Nephron progenitor cell (in vitro differentiated cells): ENCODE data around the gene TMTC2.
A peak's percentile ranks its signal among the peaks of the same experiment; 100 is the strongest.

Experiments used
- DNase-seq: peaks from one replicate; pipeline ENCODE4 v3.0.0; 2021
- H3K27ac Mint-ChIP-seq: 2 replicates; pipeline ENCODE4 v1.8.0; 2021; ENCODE audit warnings: mild to moderate bottlenecking, moderate library complexity, mixed read lengths
- H3K27me3 Mint-ChIP-seq: 2 replicates; pipeline ENCODE4 v1.8.0; 2021; ENCODE audit warnings: mild to moderate bottlenecking, low read depth, mixed read lengths; ENCODE audit not compliant: poor library complexity
- H3K36me3 Mint-ChIP-seq: 2 replicates; pipeline ENCODE4 v1.8.0; 2021; ENCODE audit warnings: low read depth, mixed read lengths
- H3K4me1 Mint-ChIP-seq: 2 replicates; pipeline ENCODE4 v1.8.0; 2021; ENCODE audit warnings: mixed read lengths
- H3K4me3 Mint-ChIP-seq: 2 replicates; pipeline ENCODE4 v1.8.0; 2021; ENCODE audit warnings: mild to moderate bottlenecking, moderate library complexity, mixed read lengths
- H3K9me3 Mint-ChIP-seq: 2 replicates; pipeline ENCODE4 v1.8.0; 2021; ENCODE audit warnings: mild to moderate bottlenecking, moderate library complexity, mixed read lengths
- TF ChIP-seq, protein P1 (sequence below): fragments of 200-600 bp; sonication (generic); IDR thresholded peaks from 2 replicates; pipeline ENCODE4 v1.5.0; 2021; ENCODE audit warnings: antibody characterized with exemption

Gene TMTC2

DNA sequence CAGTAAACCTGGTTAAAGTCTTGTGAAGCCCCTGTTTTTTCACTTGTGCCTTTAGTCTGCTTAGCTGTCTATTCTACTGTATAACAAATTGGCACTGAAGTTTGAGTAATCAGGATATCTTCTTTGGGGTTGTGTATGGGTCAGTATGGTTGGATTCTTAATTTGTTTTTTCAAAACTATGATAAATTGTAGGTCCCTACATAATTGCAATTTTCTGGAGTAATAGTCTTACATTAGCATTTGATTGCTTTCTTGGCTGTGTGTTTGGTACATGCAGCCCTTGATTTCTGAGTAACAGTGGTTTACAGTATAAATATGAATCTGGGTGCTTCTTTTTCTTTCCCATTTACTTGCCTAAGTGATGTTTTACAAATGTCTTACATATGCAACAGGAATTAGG, 186.6 kb downstream of the TMTC2 start:
- no peak for DNase-seq
- TF ChIP-seq, protein P1, sequence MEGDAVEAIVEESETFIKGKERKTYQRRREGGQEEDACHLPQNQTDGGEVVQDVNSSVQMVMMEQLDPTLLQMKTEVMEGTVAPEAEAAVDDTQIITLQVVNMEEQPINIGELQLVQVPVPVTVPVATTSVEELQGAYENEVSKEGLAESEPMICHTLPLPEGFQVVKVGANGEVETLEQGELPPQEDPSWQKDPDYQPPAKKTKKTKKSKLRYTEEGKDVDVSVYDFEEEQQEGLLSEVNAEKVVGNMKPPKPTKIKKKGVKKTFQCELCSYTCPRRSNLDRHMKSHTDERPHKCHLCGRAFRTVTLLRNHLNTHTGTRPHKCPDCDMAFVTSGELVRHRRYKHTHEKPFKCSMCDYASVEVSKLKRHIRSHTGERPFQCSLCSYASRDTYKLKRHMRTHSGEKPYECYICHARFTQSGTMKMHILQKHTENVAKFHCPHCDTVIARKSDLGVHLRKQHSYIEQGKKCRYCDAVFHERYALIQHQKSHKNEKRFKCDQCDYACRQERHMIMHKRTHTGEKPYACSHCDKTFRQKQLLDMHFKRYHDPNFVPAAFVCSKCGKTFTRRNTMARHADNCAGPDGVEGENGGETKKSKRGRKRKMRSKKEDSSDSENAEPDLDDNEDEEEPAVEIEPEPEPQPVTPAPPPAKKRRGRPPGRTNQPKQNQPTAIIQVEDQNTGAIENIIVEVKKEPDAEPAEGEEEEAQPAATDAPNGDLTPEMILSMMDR = no peak
- Mint-ChIP-seq H3K4me1 (peaks cover 35% of the 10 kb centered on the region), H3K4me3 (no peak overlapping the region), H3K36me3 (no peaks in the 10 kb centered on the region), H3K27me3 (peaks cover 4% of the 10 kb centered on the region), H3K27ac (no peak overlapping the region), H3K9me3 (no peaks in the 10 kb centered on the region)

- Mint-ChIP-seq H3K27ac (no peak overlapping the region), H3K27me3 (peaks cover 4% of the 10 kb centered on the region), H3K36me3 (no peaks in the 10 kb centered on the region), H3K4me1 (peaks cover 33% of the 10 kb centered on the region), H3K9me3 (no peaks in the 10 kb centered on the region), H3K4me3 (no peak overlapping the region)
- DNase-seq = no peak
- TF ChIP-seq, protein P1 = no peak
Observed at GRCh38 chr12:82873951-82874350, 187.2 kb downstream of the TMTC2 start.

DNA sequence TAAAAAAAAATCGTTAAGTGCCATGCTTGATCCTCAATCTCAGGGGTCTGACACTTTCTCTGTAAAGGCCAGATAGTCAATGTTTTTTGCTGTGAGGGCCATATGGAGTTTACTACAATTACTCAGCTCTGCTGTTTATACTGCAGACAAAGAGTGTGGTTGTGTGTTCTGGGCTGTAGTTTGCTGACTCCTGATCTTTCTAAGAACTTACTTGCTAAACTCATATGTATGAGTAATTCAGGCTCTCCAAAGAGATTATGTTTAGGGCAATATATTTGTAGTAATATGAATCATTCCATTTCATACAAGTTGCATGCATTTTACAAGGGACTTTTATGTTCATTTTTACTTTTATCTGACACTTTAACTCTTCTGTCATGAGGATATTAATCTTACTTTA, 188.2 kb downstream of the TMTC2 start:
- no peak overlapping the region for H3K27ac Mint-ChIP-seq
- peaks cover 4% of the 10 kb centered on the region for H3K27me3 Mint-ChIP-seq
- no peaks in the 10 kb centered on the region for H3K9me3 Mint-ChIP-seq
- no peak overlapping the region for H3K4me3 Mint-ChIP-seq
- H3K36me3 Mint-ChIP-seq = no peaks in the 10 kb centered on the region
- DNase-seq = no peak
- TF ChIP-seq, protein P1 = no peak
- peaks cover 29% of the 10 kb centered on the region for H3K4me1 Mint-ChIP-seq

DNA sequence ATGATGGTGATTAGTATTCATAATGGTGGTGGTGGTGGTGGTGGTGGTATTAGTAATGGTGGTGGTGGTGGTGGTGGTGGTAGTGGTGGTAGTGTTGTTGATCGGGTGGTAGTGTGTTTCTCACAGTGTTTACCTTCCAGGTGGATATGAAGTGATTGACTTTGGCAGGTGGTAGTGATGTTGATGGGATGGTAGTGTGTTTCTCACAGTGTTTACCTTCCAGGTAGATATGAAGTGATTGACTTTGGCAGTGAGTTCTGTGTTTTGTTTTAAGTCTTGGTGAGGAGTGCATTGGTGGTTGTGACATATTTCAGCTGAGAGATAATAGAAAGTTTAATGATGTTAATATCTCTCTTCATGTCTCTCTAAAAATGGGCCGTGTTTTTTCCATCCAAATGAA, 189.4 kb downstream of the TMTC2 start:
- Mint-ChIP-seq H3K4me3 (no peak overlapping the region), H3K9me3 (no peaks in the 10 kb centered on the region), H3K4me1 (peaks cover 18% of the 10 kb centered on the region), H3K36me3 (no peaks in the 10 kb centered on the region), H3K27ac (no peak overlapping the region), H3K27me3 (peaks cover 4% of the 10 kb centered on the region)
- TF ChIP-seq, protein P1 = no peak
- no peak for DNase-seq

DNA sequence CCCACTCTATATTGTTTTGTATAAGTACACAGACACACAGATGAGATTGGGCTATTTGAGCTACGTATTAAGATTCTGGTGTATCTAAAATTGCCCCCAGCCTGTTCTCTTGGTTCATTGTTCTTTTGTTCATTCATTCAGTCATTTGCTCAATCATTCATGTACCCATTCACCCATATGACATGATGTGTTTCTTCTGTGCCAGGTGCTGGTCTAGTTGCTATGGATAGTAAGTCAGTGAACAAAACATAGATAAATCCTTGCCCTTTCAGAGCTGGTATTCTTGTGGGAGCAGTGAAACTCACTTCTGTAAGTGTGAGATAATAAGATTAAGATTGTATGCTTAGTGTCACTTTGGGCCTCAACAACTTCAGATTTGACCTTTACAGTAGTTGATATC, 191.3 kb downstream of the TMTC2 start:
- H3K4me3 Mint-ChIP-seq = no peak overlapping the region
- peaks cover 4% of the 10 kb centered on the region for H3K27me3 Mint-ChIP-seq
- no peak for DNase-seq
- no peaks in the 10 kb centered on the region for H3K9me3 Mint-ChIP-seq
- TF ChIP-seq, protein P1 = no peak
- H3K36me3 Mint-ChIP-seq = no peaks in the 10 kb centered on the region
- no peak overlapping the region for H3K27ac Mint-ChIP-seq
- peaks cover 15% of the 10 kb centered on the region for H3K4me1 Mint-ChIP-seq

- Mint-ChIP-seq H3K27ac (peak overlapping the region; percentile 22), H3K4me1 (no peaks in the 10 kb centered on the region)
Observed at GRCh38 chr12:82880442-82880901, 193.8 kb downstream of the TMTC2 start.

More at GRCh38 chr12:82880442-82880901, 193.8 kb downstream of the TMTC2 start:
- H3K4me3 Mint-ChIP-seq = no peak overlapping the region
- peaks cover 4% of the 10 kb centered on the region for H3K27me3 Mint-ChIP-seq
- DNase-seq = no peak
- H3K9me3 Mint-ChIP-seq = no peaks in the 10 kb centered on the region
- no peaks in the 10 kb centered on the region for H3K36me3 Mint-ChIP-seq
- TF ChIP-seq, protein P1 = no peak
